Right cardiac atrium (tissue), 5 donors: ENCODE measurements around the gene OCLN. TPM values are rescaled to one million over a fixed set of nuclear protein-coding genes. Genes with fewer than 3 reads are reported as not detected.
"Not testable (repeated sequence)": the region's sequence is repeated elsewhere in the genome, so short reads cannot be mapped to it uniquely, and the experiment has no call there.

Experiments used
- ATAC-seq, 2 donors: fragments of 200-7000 bp; cut with Tn5 transposase; one replicate each; pipeline versions ENCODE4 v1.8.0 to v1.9.1; 2020; ENCODE audit warnings: moderate library complexity in 2 of 2, mild to moderate bottlenecking in 1 of 2
- DNase-seq, 3 donors: peaks; one replicate each; pipeline ENCODE4 v3.0.0-alpha.2; 2020
- H3K27ac ChIP-seq: one replicate; pipeline ENCODE4 v1.5.1; 2013; ENCODE audit warnings: mild to moderate bottlenecking, low read length, control low read depth, moderate library complexity
- H3K27me3 ChIP-seq: one replicate; pipeline ENCODE4 v1.6.1; 2013; ENCODE audit not compliant: control insufficient read depth, insufficient read depth
- H3K4me1 ChIP-seq: one replicate; pipeline ENCODE4 v1.6.1; 2013; ENCODE audit warnings: low read length; ENCODE audit not compliant: control insufficient read depth, insufficient read depth
- H3K4me3 ChIP-seq: one replicate; pipeline ENCODE4 v1.5.1; 2013; ENCODE audit warnings: low read length, control low read depth
- H3K9me3 ChIP-seq: one replicate; pipeline ENCODE4 v1.6.1; 2013; ENCODE audit warnings: low read length; ENCODE audit not compliant: control insufficient read depth
- whole genome bisulfite sequencing: extraction: QIAGEN DNeasy Blood & Tissue Kit; methylation state at CpG from one replicate; pipeline ENCODE4 v1.1.7; 2013; 5-methylcytosine and 5-hydroxymethylcytosine counted together
- intact Hi-C, 4 donors: fragments of 100-400 bp; cut with DNase I; formaldehyde crosslinking; loops; one replicate each; pipeline versions ENCODE4 v1.11.0 to v1.14.0; 2022 to 2023
- polyA plus RNA-seq: library from polyadenylated mRNA; stranded (reverse); fragments of 200-250 nt; gene quantifications from one replicate; pipeline ENCODE4 v1.2.3, GENCODE V29; 2013
- total RNA-seq, 4 donors: library from RNA; stranded (reverse); fragmentation: NEBNext Ultra II Directional; extraction: Animal tissue kit (Norgen Biotek cat#: 25700); gene quantifications; one replicate each; pipeline ENCODE4 v1.2.1, GENCODE V29; 2021
- donor health status: healthy with polysubstance abuse.
- donor health status: DM: no; HTN: yes; CAD: no.
- donor health status: DM: no; HTN: no; CAD: no.
- donor health status: DM: no; HTN: yes; CAD: no; lungs with severe emphysema.
- donor health status: DM: yes; HTN: yes; CAD: no.

OCLN gene
- total and polyA plus RNA-seq, 5 donors = 1.0 to 2.0 (median 1.8) TPM

DNA sequence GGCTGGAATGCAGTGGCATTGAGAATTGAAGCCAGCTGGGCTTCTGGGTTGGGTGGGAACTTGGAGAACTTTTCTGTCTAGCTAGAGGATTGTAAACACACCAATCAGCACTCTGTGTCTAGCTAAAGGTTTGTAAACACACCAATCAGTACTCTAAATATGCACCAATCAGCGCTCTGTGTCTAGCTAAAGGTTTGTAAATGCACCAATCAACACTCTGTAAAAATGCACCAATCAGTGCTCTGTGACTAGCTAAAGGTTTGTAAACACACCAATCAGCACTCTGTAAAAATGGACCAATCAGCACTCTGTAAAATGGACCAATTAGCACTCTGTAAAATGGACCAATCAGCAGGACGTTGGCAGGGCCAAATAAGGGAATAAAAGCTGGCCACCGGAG is 26.2 kb upstream of the OCLN start:
- H3K4me3 ChIP-seq, ATAC-seq, H3K27ac ChIP-seq, H3K9me3 ChIP-seq, H3K27me3 ChIP-seq, DNase-seq, intact Hi-C loops, H3K4me1 ChIP-seq: not testable (repeated sequence)
- WGBS = 85% methylated on average over 3 of the region's 3 CpGs

DNA sequence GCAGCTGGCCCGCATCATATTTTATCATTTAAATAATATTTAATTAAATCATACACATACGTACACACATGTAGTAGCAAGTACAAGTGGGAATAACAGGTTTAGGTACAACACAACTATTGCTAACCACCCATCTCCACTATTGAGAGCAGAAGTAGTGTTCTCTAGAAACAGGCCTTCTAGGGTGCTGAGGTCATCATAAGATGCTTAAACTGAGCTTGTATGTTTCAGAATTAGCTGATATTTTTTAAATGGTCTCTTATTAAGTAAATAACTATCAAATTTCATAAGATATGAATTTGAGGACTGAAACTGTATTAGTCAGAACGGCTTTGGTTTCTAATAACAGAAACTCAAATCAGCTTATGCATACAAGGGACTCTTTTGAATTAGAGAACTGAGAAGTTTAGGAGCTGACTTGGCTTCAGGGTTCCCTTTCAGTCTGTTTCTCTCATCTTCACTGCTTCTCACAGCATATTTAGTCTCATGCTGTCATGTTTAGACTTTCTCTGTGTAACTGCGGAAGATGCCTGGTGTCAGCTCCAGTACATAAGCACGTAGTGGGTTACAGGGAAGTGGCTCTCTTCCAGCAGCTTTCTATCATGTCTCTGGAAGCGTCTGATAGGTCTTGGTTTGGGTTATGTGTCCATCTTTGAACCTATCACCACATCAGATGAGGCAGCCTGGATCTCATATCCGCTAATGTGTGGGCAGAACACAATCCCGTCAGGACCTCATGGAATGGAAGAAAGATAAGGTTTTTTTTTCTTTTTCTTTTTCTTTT is 25.0 kb upstream of the OCLN start:
- ATAC-seq = no peak
- intact Hi-C loops = no loop called here
- H3K27ac ChIP-seq = no peak overlapping the region
- H3K4me3 ChIP-seq = no peak overlapping the region
- 68% methylated on average over 8 of the region's 8 CpGs for WGBS
- H3K27me3 ChIP-seq = no peaks in the 10 kb centered on the region
- DNase-seq = no peak
- no peaks in the 10 kb centered on the region for H3K4me1 ChIP-seq
- no peaks in the 10 kb centered on the region for H3K9me3 ChIP-seq

DNA sequence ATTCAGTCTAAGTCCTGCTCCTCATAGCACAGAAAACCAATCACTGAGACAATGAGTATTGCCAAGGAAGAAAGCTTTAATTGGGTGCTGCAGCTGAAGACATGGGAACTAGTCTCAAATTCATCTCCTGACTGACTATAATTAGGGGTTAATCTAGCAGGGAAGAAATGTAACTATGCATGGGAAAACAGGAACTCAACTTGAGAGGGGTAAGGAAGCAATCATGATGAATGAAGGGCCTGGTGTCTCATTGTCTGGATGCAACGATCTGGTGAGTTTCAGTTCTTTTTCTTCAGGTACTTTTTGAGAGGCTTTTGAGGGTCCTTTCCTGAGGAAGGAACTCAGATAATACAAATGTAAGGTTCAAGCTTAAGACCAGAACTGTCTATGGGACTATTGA is 24.0 kb upstream of the OCLN start:
- intact Hi-C loops = no loop called here
- Histone ChIP-seq H3K27ac (no peak overlapping the region), H3K4me3 (no peak overlapping the region), H3K9me3 (no peaks in the 10 kb centered on the region), H3K4me1 (no peaks in the 10 kb centered on the region), H3K27me3 (no peaks in the 10 kb centered on the region)
- no peak for ATAC-seq
- DNase-seq = no peak
- WGBS = 64% methylated on average over 1 of the region's 1 CpG

DNA sequence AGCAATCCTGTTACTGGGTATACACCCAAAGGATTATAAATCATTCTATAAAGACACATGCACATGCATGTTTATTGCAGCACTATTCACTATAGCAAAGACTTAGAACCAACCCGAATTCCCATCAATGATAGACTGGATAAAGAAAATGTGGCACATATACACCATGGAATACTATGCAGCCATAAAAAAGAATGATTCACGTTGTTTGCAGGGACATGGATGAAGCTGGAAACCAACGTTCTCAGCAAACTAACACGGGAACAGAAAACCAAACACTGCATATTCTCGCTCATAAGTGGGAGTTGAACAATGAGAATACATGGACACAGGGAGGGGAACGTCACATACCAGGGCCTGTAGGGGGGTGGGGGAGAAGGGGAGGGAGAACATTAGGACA is 21.1 kb upstream of the OCLN start:
- H3K9me3 ChIP-seq, H3K27ac ChIP-seq, H3K4me3 ChIP-seq, DNase-seq, intact Hi-C loops, H3K27me3 ChIP-seq, ATAC-seq, H3K4me1 ChIP-seq: not testable (repeated sequence)
- WGBS = 89% methylated on average over 6 of the region's 6 CpGs

DNA sequence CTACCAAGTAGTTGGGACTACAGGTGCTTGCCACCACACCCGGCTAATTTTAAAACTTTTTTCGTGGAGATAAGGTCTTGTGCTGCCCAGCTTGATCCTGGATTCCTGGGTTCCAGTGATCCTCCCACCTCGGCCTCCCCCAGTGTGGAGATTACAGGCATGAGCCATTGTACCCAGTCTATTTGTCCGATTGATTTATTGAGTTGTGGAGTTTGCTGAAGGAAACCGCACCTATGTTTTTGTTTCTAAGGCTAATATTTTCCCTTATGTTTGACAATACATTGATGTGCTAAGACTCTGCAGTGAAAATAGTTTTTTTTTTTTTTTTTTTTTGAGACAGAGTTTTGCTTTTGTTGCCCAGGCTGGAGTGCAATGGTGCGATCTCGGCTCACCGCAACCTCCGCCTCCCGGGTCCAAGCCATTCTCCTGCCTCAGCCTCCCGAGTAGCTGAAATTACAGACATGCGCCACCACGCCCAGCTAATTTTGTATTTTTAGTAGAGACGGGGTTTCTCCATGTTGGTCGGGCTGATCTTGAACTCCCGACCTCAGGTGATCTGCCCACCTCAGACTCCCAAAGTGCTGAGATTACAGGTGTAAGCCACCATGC is 20.0 kb upstream of the OCLN start:
- H3K4me3 ChIP-seq, H3K9me3 ChIP-seq, DNase-seq, ATAC-seq, H3K27me3 ChIP-seq, H3K4me1 ChIP-seq, intact Hi-C loops, H3K27ac ChIP-seq: not testable (repeated sequence)
- 94% methylated on average over 16 of the region's 16 CpGs for WGBS

DNA sequence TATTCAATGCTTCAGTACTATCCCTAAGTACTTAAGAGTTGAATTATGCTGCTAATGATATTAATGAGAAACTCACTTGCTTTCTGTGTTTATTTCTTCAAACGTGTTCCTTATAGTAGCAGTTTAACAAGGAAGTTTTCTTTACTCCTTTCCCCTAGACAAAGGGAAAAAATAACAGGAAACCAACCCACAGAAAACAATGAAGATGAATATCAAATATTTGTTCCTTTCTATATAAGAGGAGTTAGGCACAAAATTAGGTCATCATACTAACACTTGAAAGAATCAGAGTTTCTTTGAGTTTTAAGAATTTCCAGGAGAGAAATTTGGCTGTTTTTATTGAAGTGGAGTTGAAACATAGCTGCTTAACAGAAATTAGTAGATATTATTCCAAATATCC is 15.4 kb upstream of the OCLN start:
- H3K27me3 ChIP-seq = no peaks in the 10 kb centered on the region
- intact Hi-C loops = no loop called here
- no peak overlapping the region for H3K27ac ChIP-seq
- no peaks in the 10 kb centered on the region for H3K4me1 ChIP-seq
- peak in 1 of 2 donors; percentile 41 for ATAC-seq
- no peaks in the 10 kb centered on the region for H3K9me3 ChIP-seq
- DNase-seq = no peak
- H3K4me3 ChIP-seq = no peak overlapping the region
- WGBS = 21% methylated on average over 1 of the region's 1 CpG

DNA sequence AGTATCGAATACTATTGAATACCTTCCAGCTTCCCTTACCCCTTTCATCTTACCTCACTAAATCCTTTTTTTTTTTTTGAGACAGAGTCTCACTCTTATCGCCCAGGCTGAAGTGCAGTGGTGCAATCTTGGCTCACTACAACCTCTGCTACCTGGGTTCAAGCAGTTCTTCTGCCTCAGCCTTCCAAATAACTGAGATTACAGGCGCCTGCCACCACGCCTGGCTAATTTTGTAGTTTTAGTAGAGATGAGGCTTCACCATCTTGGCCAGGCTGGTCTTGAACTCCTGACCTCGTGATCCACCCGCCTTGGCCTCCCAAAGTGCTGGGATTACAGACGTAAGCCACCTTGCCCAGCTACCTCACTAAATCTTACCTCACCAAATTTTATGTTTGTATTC is 14.3 kb upstream of the OCLN start:
- ATAC-seq, H3K9me3 ChIP-seq, intact Hi-C loops, DNase-seq, H3K4me1 ChIP-seq, H3K27ac ChIP-seq, H3K27me3 ChIP-seq, H3K4me3 ChIP-seq: not testable (repeated sequence)
- 85% methylated on average over 7 of the region's 7 CpGs for WGBS

DNA sequence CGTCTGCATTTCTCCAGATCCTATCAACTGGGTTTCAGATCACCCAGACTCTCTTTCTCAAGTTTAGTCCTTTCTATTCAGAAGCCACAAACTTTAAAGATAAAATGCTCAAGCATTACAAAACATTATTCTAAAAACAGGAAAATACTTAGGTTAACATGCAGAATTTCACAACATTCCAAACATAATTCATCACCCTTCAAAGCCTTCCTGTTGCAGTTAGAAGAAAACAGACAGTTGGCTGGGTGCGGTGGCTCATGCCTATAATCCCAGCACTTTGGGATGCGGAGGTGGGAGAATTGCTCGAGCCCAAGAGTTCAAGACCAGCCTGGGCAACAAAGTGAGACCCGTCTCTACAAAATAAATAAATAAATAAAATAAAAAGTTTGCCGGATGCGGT is 7.7 kb upstream of the OCLN start:
- Histone ChIP-seq H3K4me3 (no peak overlapping the region), H3K27me3 (no peaks in the 10 kb centered on the region), H3K9me3 (no peaks in the 10 kb centered on the region), H3K27ac (no peak overlapping the region), H3K4me1 (no peaks in the 10 kb centered on the region)
- ATAC-seq (no peak), DNase-seq (no peak)
- WGBS = 76% methylated on average over 7 of the region's 7 CpGs
- intact Hi-C loops = no loop called here

DNA sequence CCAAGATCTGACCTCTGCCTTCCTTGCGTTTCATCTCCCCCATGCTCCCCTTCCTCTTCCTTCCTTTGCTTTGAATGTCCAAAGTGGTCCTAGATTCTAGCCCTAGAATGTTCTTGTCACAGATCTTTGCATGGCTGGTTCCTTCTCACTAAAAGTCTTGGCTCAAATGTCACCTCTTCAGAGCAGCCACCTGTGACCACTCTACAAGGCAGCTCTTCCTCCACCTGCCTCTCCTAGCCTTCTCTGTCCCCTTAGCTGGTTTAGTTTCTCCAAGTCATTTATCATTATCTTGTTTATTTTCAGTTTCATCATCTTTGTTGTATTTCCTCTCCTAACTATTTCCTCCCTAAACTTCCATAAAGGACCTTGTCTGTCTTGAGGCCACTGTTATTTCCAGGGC is 7.1 kb upstream of the OCLN start:
- no peaks in the 10 kb centered on the region for H3K9me3 ChIP-seq
- no peaks in the 10 kb centered on the region for H3K4me1 ChIP-seq
- intact Hi-C loops = no loop called here
- H3K27me3 ChIP-seq = no peaks in the 10 kb centered on the region
- DNase-seq = no peak
- H3K27ac ChIP-seq = no peak overlapping the region
- ATAC-seq = no peak
- WGBS = 69% methylated on average over 1 of the region's 1 CpG
- H3K4me3 ChIP-seq = no peak overlapping the region

DNA sequence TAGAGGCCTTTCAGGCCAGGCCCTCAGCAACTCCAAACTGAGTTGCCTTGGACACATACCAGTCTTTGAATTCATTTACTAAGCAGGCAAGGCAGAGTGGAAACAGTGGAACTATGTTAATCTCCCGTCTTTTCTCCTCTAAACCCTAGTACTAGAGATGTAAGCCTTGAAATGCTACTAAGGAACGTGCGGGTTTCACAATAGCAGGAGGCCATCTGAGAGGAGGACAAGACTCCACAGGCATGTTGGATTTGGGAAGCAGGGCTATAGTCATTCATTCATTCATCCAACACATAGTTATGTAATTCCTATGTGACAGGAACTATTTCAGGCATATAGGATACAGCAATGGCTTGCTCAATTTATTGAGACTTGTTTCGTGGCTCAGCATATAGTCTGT is 3.3 kb upstream of the OCLN start:
- DNase-seq (no peak), ATAC-seq (no peak)
- H3K4me1 ChIP-seq = no peaks in the 10 kb centered on the region
- no peak overlapping the region for H3K4me3 ChIP-seq
- no peak overlapping the region for H3K27ac ChIP-seq
- H3K9me3 ChIP-seq = no peaks in the 10 kb centered on the region
- no peaks in the 10 kb centered on the region for H3K27me3 ChIP-seq
- intact Hi-C loops = no loop called here
- WGBS = 70% methylated on average over 4 of the region's 4 CpGs

DNA sequence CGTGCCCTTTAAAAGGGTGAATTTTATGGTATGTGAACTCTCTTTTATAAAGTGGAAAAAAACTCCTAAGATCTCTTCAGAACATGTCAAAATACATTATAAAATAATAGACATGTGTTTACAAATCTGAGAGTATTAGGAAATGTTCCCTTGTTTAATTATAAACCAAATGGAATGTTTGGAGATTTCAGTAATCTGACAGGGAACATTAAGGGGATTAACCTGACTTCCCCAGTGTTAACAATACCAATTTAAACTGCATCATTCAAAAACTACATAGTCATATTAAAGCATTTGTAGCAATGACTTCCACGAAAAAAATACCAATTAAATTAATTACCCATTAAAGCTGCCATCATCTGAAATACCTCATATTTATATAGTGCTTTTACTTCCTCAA is 1.6 kb upstream of the OCLN start:
- H3K27ac ChIP-seq = no peak overlapping the region
- DNase-seq (no peak), ATAC-seq (no peak)
- no peak overlapping the region for H3K4me3 ChIP-seq
- no peaks in the 10 kb centered on the region for H3K4me1 ChIP-seq
- 76% methylated on average over 2 of the region's 2 CpGs for WGBS
- H3K27me3 ChIP-seq = no peaks in the 10 kb centered on the region
- intact Hi-C loops = no loop called here
- H3K9me3 ChIP-seq = no peaks in the 10 kb centered on the region
